Adrenal gland (tissue), 12 donors: ENCODE data around the gene RASSF9. TPM values are rescaled to one million over a fixed set of nuclear protein-coding genes. Genes with fewer than 3 reads are reported as not detected.

ENCODE experiments used
- DNase-seq, 7 donors: peaks; one replicate each; pipeline ENCODE4 v3.0.0-alpha.2; 2019 to 2020
- H3K27ac ChIP-seq, 5 donors: fragments of 200-600 bp; sonication (generic) in 4 of 5; 1 replicate in 3 of 5; 2 replicates in 2 of 5; pipeline versions ENCODE4 v1.5.1 to v1.8.0; 2016 to 2020; ENCODE audit warnings: mild to moderate bottlenecking in 1 of 5
- H3K27me3 ChIP-seq: fragments of 200-600 bp; 2 replicates; pipeline ENCODE4 v1.8.0; 2021
- H3K36me3 ChIP-seq, 2 donors: fragments of 200-600 bp; replicated peaks in 1 of 2; 1 replicate in 1 of 2; 2 replicates in 1 of 2; pipeline versions ENCODE4 v1.5.1 to v1.8.0; 2018 to 2022
- H3K4me1 ChIP-seq, 2 donors: fragments of 200-600 bp; replicated peaks in 1 of 2; 1 replicate in 1 of 2; 2 replicates in 1 of 2; pipeline versions ENCODE4 v1.5.1 to v1.8.0; 2018 to 2021
- H3K4me3 ChIP-seq, 4 donors: fragments of 200-600 bp; sonication (generic) in 3 of 4; one replicate each; pipeline ENCODE4 v1.5.1; 2016 to 2018
- H3K9me3 ChIP-seq, 3 donors: fragments of 200-600 bp; sonication (generic) in 1 of 3; replicated peaks in 1 of 3; 1 replicate in 2 of 3; 2 replicates in 1 of 3; pipeline versions ENCODE4 v1.5.1 to v1.8.0; 2016 to 2021
- CTCF ChIP-seq, 6 experiments: fragments of 450-650 bp in 4 of 6; fragments of 200-600 bp in 2 of 6; sonication (generic) in 1 of 6; IDR thresholded peaks; 1 replicate in 5 of 6; 2 replicates in 1 of 6; pipeline versions ENCODE4 v1.5.1 to v1.8.0; 2016 to 2021; ENCODE audit warnings: antibody characterized with exemption in 6 of 6, mild to moderate bottlenecking in 2 of 6, moderate library complexity in 1 of 6
- POLR2A ChIP-seq, 2 donors: fragments of 450-650 bp; IDR thresholded peaks; one replicate each; pipeline ENCODE4 v1.6.1; 2017; ENCODE audit warnings: antibody characterized with exemption in 2 of 2, mild to moderate bottlenecking in 2 of 2, moderate library complexity in 1 of 2
- WGBS, 4 donors: extraction: QIAGEN DNeasy Blood & Tissue Kit in 2 of 4; methylation state at CpG; one replicate each; pipeline versions ENCODE4 v1.1.5 to v1.1.7; 2013 to 2017; 5-methylcytosine and 5-hydroxymethylcytosine counted together
- intact Hi-C, 2 donors: fragments of 100-400 bp; cut with DNase I; formaldehyde crosslinking; loops; one replicate each; pipeline versions ENCODE4 v1.14.1 to v1.15.0; 2022 to 2023
- polyA plus RNA-seq, 3 donors: library from polyadenylated mRNA; stranded (reverse); fragments of 200-250 nt in 2 of 3; fragments of 350-450 nt in 1 of 3; fragmentation: Illumina TruSeq in 1 of 3; extraction: RNeasy Lipid Tissue Mini Kit (QIAGEN cat#74804) in 1 of 3; gene quantifications; one replicate each; pipeline ENCODE4 v1.2.3, GENCODE V29; 2013 to 2014
- total RNA-seq, 9 donors: library from RNA; depleted of rRNA in 4 of 9; stranded (reverse); fragments of >200 nt in 4 of 9; fragments of 120-200 nt in 1 of 9; fragmentation: NEBNext Ultra II Directional in 1 of 9; extraction: Animal tissue kit (Norgen Biotek cat#: 25700) in 1 of 9; gene quantifications; one replicate each; pipeline versions ENCODE4 v1.1.0 to v1.2.4, GENCODE V29; 2013 to 2023
- donor health status: healthy with polysubstance abuse.
- donor health status: Bipolar disorder and iron deficiency.
- donor health status: DM: yes; HTN: yes; CAD: no.
- donor health status: DM: no; HTN: no; CAD: no.
- donor health status: DM: no; HTN: no; CAD: no.
- donor health status: DM: yes; HTN: yes; CAD: no.

The RASSF9 gene
- total and polyA plus RNA-seq, 12 donors = 0.50 to 4.3 (median 1.4) TPM

DNA sequence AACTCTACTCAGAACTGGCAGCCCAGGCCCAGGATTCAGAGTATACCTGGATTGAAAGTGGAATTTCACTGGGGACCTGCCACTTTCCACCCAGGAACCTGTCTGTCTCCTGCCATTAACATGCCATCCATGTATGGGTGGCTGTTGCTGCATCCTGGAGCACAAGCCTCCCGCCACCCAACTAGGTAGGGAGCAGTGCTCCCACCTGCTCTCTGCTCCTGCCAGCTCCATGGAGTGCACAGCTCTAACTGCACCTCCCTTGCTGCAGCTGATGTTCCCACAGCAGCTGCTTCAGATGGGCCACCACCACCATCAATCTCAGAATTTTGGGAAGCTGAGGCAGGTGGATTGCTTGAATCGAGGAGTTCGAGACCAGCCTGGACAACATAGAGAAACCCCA, 20.8 kb upstream of the RASSF9 start:
- 60 to 84% (median 68%) methylated on average over 1 to 3 of the region's 3 CpGs for WGBS, 4 donors
- Histone ChIP-seq H3K4me3 (no peak overlapping the region), H3K9me3 (no peaks in the 10 kb centered on the region), H3K27ac (no peak overlapping the region), H3K27me3 (no peaks in the 10 kb centered on the region), H3K36me3 (no peaks in the 10 kb centered on the region), H3K4me1 (no peaks in the 10 kb centered on the region)
- DNase-seq = no peak
- TF ChIP-seq CTCF (IDR thresholded peaks at IDR 0.05) (no peak), POLR2A (IDR thresholded peaks at IDR 0.05) (no peak)
- intact Hi-C loops = no loop called here

DNA sequence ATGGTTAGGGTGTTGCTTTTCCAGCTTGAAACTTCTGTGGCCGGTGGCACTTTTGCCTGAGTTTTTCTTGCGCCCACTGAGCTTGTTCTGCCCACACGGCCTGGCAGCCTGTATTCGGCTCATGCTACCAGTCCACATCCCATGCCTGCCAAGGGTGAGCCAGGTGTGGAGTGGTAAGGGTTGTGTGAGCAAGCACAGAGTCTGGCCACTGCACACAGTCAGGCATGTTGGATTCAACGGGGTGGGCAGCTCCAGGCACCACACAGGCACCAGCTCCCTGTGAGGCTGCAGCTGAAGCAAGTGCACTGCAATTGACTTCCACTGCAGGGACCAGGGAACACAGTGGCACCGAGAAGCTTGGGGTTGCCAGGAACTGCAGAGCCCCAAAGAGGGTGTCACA, 19.1 kb upstream of the RASSF9 start:
- intact Hi-C loops = no loop called here

GRCh38 chr12:85849344-85849743, 13.1 kb upstream of the RASSF9 start:
- TF ChIP-seq CTCF (IDR thresholded peaks at IDR 0.05) (no peak), POLR2A (IDR thresholded peaks at IDR 0.05) (no peak)
- Histone ChIP-seq H3K4me1 (no peaks in the 10 kb centered on the region), H3K27me3 (no peaks in the 10 kb centered on the region), H3K4me3 (no peak overlapping the region), H3K36me3 (no peaks in the 10 kb centered on the region), H3K9me3 (no peaks in the 10 kb centered on the region), H3K27ac (no peak overlapping the region)
- DNase-seq = no peak
- WGBS, 4 donors = 53 to 73% (median 63%) methylated on average over 3 of the region's 3 CpGs
- intact Hi-C loops = no loop called here

More for the DNA sequence above, 19.1 kb upstream of the RASSF9 start:
- H3K4me1 ChIP-seq = no peaks in the 10 kb centered on the region
- TF ChIP-seq CTCF (IDR thresholded peaks at IDR 0.05) (no peak), POLR2A (IDR thresholded peaks at IDR 0.05) (no peak)
- H3K36me3 ChIP-seq = no peaks in the 10 kb centered on the region
- no peaks in the 10 kb centered on the region for H3K27me3 ChIP-seq
- DNase-seq = no peak
- H3K4me3 ChIP-seq = no peak overlapping the region
- no peaks in the 10 kb centered on the region for H3K9me3 ChIP-seq
- WGBS, 4 donors = 67 to 94% (median 77%) methylated on average over 5 to 6 of the region's 6 CpGs
- no peak overlapping the region for H3K27ac ChIP-seq

DNA sequence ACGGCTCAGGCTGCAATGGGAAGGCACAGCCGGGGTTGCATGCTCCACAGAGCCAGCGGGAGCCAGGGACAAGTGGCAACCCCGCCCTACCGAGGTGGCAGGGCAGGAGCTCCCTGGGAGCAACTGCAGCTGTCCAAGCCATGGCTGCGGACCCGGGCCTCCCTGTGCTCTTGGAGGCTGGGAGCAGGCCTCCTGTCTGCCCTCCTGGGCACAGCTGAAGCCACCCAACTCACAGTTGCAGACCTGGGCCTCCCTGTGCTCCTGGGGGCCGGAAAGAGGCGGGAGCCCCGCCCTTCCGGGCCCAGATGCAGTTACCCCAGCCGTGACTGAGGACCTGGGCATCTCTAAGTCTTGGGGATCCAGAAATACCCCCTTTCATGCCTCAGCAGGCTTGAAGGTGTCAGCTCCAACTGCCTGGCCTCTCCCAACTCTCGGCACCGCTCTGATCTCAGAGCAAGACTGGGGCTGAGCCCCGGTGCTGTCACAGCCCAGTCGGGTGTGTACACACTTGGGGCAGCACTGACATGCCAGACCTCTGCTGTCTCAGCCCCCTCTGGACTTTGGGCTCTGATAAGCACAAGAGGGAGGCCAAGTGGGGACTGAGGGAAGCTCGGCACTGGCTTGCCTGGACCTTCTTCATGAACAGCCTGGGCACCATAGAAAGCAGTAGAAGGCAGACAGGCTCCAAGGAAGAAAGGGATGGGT, 7.5 kb upstream of the RASSF9 start:
- whole genome bisulfite sequencing, 4 donors = 85 to 93% (median 88%) methylated on average over 6 to 17 of the region's 17 CpGs
- Histone ChIP-seq H3K27ac (no peak overlapping the region), H3K4me1 (no peaks in the 10 kb centered on the region), H3K27me3 (no peaks in the 10 kb centered on the region), H3K36me3 (no peaks in the 10 kb centered on the region), H3K4me3 (no peak overlapping the region), H3K9me3 (no peaks in the 10 kb centered on the region)
- TF ChIP-seq CTCF (IDR thresholded peaks at IDR 0.05) = no peak
- no peak for TF ChIP-seq POLR2A (IDR thresholded peaks at IDR 0.05)
- no peak for DNase-seq
- intact Hi-C loops = no loop called here
